ENCODE data around the gene CNKSR2.

CNKSR2 gene

GRCh38 chrX:21620234-21620633 is 246.0 kb downstream of the CNKSR2 start:
- DNase-seq = no peak

GRCh38 chrX:21623778-21624501 is 249.7 kb downstream of the CNKSR2 start:
- DNase-seq = no peak

- no peak for DNase-seq
Observed at GRCh38 chrX:21632027-21632426, 257.8 kb downstream of the CNKSR2 start.

- DNase-seq = no peak
Observed at GRCh38 chrX:21638311-21638710, 264.1 kb downstream of the CNKSR2 start.

GRCh38 chrX:21639775-21640174 is 265.6 kb downstream of the CNKSR2 start:
- no peak for DNase-seq

- no peak for DNase-seq
Observed at GRCh38 chrX:21645431-21645830, 271.2 kb downstream of the CNKSR2 start.

- DNase-seq = no peak
Observed at GRCh38 chrX:21645886-21646285, 271.7 kb downstream of the CNKSR2 start.

GRCh38 chrX:21655901-21656586 is 281.8 kb downstream of the CNKSR2 start:
- peak; percentile 1 for DNase-seq

GRCh38 chrX:21656587-21657317 is 282.5 kb downstream of the CNKSR2 start:
- no peak for DNase-seq

- peak; percentile 20 for DNase-seq
Observed at GRCh38 chrX:21657318-21658151, 283.3 kb downstream of the CNKSR2 start.

- peak; percentile 41 for DNase-seq
Observed at GRCh38 chrX:21658152-21658737, 284.0 kb downstream of the CNKSR2 start, which contains the start of gene KLHL34. Gene KLHL34 (minus strand): TSS chrX:21658330. CDS start chrX:21657788, 542 bp downstream.

- peak; percentile 34 for DNase-seq
Observed at GRCh38 chrX:21658746-21659145, 284.5 kb downstream of the CNKSR2 start.

- no peak for DNase-seq
Observed at GRCh38 chrX:21659320-21659719, 285.1 kb downstream of the CNKSR2 start.

- no peak for DNase-seq
Observed at GRCh38 chrX:21660156-21660555, 285.9 kb downstream of the CNKSR2 start.

- DNase-seq = no peak
Observed at GRCh38 chrX:21661316-21661715, 287.1 kb downstream of the CNKSR2 start.

- DNase-seq = no peak
Observed at GRCh38 chrX:21662761-21663160, 288.5 kb downstream of the CNKSR2 start.

GRCh38 chrX:21666252-21666651 is 292.0 kb downstream of the CNKSR2 start:
- no peak for DNase-seq

- DNase-seq = no peak
Observed at GRCh38 chrX:21666679-21667078, 292.5 kb downstream of the CNKSR2 start.

- no peak for DNase-seq
Observed at GRCh38 chrX:21674430-21675186, 300.4 kb downstream of the CNKSR2 start.

- DNase-seq = no peak
Observed at GRCh38 chrX:21675931-21676330, 301.7 kb downstream of the CNKSR2 start.

- no peak for DNase-seq
Observed at GRCh38 chrX:21678048-21678612, 303.9 kb downstream of the CNKSR2 start.
